Stimulated activated CD4-positive, alpha-beta T cell treated with anti-CD3 and anti-CD28 coated beads, TNF-alpha, amount 100 ng/mL, for 1 hour (primary cell): Measurements from ENCODE around the gene PLXNB3.
A peak's percentile ranks its signal among the peaks of the same experiment; 100 is the strongest.
"Not testable (repeated sequence)": the region's sequence is repeated elsewhere in the genome, so short reads cannot be mapped to it uniquely, and the experiment has no call there.

ENCODE experiments used
- DNase-seq, 3 donors: peaks; one replicate each; pipeline ENCODE4 v3.0.0-alpha.2; 2020; ENCODE audit warnings: low read depth in 3 of 3, low spot score in 1 of 3

The PLXNB3 gene

DNA sequence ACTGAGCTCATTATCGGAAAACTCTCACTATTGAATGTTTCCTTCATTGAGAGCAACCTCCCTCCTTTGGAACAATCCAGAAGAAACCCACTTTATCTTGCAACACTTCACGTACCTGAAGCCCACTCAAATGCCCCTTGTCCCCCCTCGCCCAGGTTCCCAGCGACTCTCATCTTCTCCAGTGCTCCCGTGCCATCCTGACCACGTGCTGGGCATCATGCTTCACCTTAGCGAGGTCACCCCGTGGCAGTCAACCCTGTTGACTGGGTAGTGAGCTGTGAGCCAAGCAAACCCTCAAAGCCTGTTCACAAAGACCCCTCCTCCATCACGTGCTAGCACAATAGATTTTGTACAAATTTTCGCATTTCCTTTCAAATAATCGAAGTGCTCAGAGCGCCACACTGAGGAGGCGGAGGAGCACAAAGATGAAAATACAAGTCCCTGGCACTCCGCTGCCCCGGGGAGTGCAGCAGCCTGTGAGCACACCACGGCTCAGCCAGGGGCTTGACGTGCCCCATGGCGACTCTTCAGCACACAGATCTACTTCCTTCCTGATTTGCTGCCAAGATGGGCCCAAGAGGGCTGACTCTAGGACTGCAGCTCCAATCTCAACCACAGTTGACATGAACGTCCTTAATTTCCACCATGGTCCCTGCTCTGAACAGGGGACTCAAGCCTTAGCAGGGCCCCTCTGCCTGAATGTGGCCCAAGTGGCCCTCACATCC is 50.7 kb downstream of the PLXNB3 start:
- no peak for DNase-seq

GRCh38 chrX:153816831-153817690 is 53.0 kb downstream of the PLXNB3 start:
- DNase-seq = no peak

- DNase-seq = not testable (repeated sequence)
Observed at GRCh38 chrX:153818064-153818463, 54.0 kb downstream of the PLXNB3 start.

DNA sequence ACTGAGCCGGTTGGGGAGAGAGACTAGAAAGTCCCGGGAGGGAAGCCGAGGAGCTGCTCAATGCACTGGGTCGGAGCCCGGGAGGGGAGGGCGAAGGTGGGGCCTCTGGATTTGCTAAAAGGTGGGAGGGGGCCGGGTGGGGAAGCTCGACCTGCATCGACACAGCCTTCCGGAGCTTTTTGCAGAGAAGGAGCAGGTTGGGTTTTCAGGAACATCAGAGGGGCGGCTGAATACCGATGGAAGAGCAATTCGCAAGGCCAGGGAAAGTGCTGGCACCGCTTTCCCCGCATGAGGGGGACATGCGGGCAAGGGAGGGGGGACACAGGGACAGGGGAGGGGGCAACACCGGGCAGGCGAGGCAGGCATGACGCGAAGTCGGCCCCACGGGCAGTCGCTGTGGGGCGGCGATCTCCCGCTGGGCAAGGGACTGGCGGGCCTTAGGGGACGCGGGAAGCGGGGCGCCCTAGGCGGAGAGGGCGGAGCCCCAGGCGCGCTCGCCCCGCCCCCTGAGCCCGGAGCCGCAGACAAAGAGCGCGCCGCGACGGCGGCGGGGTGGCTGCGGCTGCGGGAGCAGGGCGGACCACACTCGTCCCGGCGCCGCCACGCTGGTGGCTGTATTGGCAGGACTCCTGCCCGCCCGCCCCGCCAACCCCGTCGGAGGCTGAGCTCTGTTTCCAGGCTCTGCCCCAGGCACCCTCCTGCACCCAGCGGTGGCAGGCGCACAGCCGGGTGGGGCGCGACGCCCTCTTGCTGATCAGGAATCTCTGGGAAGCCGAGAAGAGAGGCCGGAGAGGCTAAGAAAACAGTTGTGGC is 54.7 kb downstream of the PLXNB3 start:
- peak in 2 of 3 donors; percentile 18 to 43 for DNase-seq

- DNase-seq = no peak
Observed at GRCh38 chrX:153819384-153820040, 55.5 kb downstream of the PLXNB3 start.

DNA sequence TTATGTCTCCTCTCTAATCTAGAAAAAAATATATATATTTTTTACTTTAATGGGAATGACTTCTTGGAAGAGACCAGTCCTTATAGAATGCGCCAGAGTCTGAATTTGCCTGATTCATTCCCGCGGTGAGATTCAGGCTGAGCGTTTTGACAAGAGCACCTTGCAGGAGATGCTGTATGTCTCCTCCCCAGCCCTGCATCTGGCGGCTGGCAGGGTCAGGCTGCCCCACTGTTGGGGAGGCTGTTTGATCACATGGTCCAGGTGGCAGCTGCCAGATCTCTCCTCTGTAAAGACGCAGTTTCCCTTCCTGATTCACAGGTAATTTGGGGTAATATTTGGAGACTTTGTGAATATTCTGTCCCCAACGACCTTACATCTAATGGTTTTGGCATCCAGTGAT is 56.6 kb downstream of the PLXNB3 start:
- DNase-seq = no peak

DNA sequence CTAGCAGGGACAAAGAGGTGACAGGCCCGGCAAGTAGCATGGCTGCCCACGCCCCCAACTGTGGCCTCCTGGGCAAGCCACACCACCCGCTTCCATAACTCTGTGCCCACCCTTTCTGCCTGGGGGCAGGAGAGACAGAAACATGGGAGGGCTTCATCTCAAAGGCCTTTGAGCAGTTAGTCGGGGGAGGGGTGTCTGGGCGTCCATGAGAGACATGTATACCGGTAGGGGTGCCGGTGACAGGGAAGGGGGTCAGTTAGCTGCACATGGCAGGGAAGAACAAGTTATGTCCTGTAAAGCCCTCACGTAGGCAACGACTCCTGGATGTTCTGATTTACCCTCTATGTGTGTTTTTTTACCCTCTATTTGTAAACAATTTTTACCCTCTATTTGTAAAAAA is 57.0 kb downstream of the PLXNB3 start:
- DNase-seq = no peak

- DNase-seq = no peak
Observed at GRCh38 chrX:153824348-153824747, 60.3 kb downstream of the PLXNB3 start.

- DNase-seq = no peak
Observed at GRCh38 chrX:153825042-153825441, 61.0 kb downstream of the PLXNB3 start.
